ENCODE measurements around the gene SLC7A10.
"Not testable (repeated sequence)": the region's sequence is repeated elsewhere in the genome, so short reads cannot be mapped to it uniquely, and the experiment has no call there.

SLC7A10 gene

DNA sequence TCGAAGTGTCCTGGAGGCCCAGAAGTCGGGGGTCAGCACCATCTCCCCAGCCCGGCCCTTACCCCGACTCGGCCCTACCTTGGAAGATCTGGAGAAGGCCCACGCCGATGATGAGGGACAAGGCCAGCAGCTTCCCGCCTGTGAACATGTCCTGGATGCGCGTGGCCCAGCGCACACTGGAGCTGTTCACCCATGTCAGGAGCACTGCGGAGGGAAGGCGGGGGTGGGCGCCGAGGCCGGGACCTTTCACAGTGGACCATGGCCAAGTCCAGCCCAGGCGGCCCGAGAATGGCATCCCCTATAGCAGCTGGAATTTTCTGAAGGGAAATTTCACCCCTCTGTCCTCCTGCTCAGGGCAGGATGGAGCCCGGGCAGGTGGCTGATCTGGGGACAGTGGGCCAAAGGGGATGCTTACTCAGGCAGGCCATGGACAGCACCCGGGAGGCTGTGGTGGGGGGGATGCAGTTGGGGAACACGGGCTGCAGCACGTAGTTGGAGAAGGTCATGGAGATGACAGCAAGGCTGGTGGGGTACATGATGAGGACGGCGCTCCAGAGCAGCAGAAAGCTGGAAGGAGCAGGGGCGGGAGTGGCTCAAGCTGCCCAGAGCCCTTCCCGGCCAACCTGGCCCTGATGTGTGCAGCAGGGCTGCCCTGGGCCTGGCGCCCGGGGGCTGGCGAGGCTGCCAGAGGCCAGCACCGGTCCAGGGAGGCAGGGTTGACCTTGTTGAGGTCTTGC is 13.0 kb downstream of the SLC7A10 start:
- DNase-seq: no peak

DNA sequence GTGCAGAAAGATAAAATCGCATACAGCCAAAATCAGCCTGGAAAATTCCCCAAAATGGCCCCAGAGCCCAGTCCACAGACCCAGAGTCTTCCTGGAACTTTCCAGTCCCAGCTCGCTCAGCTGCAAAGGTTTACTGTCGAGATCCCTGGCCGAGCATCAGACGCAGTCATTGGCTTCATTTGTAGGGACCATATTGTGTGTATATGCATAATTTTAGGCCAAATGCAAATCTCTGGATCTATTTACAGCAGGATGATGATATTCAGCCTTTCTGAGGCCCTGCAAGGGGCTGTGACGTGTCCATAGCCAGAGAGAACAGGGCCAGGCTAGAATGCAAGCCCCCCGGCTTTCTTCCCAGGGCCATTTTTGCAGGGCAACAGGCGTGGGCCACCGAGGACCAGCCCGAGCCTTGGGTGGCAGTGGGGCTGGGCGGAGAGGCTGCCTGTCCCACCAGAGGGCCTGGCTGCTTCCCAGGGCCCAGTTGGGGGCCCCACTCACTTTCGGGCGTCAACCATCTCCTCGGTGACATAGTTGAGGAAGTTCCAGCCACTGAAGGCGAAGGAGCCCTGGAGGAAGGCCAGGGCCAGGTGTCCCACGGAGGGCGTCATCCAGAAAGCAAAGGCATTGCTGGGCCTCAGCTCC is 13.7 kb downstream of the SLC7A10 start:
- DNase-seq: no peak

DNA sequence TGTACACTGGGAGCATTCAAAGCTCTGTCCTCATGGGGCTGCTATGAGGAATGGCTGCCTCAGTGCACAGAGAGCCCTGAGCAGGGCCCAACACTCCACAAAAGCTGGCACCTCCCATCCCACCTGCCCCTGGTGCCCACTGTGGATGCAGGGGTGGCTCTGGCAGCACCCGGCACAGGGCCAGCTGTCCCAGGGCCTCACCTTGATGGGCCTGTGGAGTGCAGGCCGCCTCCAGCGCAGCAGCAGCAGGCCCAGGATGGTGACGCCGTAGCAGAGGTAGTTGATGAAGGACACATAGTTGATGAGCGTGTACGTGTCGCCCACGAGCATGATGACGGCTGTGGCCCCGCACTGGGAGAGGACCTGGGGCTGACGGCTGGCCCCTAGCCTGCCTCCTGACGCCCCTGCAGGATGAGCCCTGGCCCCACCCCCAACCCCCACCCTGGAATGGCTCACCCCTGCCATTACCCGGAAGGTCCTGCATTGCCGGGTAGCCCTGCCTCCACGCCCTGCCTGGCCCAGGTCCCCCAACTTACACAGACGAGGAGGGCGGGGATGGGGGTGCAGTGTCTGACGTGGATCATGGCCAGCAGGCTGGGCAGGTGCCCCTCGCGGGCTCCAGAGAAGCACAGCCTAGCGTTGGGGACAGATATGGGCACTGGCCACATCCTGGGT is 15.2 kb downstream of the SLC7A10 start:
- DNase-seq: no peak

DNA sequence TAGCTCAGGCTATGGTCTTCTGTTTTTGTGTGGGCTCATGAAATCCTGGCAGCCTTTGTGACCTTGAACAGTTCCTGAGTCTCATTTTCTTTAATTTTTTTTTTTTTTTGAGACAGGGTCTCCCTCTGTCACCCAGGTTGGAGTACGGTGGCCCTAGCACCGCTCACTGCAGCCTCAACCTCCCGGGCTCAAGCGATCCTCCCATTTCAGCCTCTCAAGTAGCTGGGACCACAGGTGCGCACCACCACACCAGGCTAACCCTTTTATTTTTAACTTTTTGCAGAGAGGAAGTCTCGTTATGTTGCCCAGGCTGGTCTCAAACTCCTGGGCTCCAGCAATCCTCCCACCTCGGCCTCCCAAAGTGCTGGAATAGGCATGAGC is 15.8 kb downstream of the SLC7A10 start:
- not testable (repeated sequence) for DNase-seq

DNA sequence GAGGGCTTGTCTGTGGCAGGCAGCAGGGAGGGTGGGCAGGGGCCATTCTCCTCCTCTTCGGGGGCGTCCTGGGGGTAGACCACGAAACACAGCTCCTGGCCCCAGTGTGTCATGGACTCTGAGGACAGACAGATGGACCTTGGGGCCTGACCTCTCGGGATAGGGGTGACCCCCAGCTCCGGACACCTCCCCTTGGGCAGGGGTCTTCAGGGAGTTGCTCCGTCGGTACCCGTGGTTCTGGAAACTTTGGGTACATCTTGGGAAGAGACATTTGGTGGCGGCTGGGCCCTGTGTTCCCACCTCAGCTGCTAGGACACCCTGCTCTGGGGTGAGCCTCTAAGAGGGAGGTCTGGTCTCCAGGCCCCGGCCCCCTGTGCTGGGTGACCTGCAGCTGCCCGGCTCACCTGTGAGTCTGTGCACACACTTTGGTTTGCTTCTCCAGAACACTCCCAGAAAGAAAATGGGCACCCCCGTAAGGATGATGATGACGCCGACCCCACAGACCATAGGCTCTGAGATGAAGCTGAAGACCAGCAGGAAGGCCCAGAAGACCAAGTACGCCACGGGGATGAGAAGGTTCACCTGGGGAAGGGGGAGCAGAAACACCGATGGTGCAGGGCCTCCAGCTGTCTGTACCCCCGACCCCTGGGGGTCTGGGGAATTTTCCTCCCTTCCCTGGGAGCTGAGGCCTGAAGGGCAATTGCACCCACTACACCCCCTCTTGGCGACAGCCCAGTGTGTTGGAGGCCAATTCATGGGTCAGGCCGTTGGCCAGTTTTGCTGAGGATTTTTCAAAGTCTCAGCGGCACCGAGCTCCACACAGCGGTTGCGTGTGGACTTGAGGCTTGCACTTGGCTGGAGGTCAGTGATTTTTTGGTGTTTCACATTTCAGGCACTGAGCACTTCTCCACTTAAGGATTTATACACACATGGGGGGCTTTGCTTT is 16.5 kb downstream of the SLC7A10 start:
- DNase-seq: no peak

DNA sequence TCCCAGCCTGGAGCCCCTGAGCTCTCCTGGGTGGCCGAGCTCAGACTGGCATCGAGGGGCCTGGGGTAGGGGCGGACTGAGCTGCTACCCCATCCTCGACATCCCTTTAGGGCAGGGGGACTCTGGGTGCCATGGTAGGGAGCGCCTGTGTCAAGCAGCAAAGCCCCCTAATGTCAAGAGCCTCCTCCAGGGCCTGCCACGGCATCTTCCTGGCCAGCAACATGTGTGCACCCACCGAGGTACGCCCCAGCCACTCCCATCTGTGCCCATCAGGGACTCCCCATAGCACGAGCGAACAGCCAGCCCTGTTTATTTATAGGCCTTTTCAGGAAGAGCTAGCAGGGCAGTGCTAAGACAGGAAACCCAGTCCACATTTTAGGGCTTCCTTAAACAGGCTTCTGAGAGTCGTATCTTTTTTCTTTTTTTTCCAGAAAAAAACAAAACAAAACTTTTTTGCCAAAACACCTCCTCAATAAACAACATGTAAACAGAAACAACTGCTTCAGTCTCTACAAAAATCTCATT is 17.2 kb downstream of the SLC7A10 start:
- DNase-seq: no peak

DNA sequence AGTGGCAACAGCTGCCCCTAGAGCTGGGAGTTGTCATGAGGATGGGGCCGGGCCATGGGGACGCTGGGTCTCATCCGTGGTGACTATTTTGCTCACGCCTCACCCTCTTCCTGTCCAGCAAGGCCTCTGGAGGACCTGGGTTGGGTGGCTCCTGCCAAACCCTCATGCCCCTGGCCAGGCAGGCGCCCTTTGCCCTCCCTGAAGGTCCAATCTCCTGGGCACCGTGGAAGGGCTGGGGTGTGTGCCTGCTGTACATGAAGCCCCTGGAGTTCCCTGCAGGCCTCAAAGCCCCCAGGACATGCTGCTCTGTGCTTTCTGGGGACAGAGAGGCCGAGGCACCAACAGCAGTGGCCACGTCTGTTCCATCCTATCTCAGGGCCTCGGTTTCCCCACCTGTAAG is 17.7 kb downstream of the SLC7A10 start:
- DNase-seq: no peak

DNA sequence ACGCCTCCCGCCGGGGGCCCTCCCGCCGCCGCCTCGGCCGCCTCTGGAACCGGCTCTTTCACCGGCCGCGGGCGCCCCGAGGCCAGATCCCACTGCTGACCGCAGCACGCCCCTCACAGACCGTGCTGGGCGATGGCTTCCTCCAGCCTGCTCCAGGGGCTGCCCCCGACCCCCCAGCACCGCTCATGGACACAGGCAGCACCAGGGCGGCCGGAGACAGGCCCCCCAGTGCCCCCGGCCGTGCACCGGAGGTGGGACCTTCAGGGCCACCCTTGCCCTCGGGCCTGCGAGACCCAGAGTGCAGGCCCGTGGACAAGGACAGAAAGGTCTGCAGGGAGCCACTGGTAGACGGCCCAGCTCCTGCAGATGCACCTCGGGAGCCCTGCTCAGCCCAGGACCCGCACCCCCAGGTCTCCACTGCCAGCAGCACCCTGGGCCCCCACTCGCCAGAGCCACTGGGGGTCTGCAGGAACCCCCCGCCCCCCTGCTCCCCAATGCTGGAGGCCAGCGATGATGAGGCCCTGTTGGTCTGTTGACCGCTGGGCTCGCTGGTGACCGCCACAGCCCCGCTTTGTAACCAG is 18.5 kb downstream of the SLC7A10 start:
- no peak for DNase-seq

DNA sequence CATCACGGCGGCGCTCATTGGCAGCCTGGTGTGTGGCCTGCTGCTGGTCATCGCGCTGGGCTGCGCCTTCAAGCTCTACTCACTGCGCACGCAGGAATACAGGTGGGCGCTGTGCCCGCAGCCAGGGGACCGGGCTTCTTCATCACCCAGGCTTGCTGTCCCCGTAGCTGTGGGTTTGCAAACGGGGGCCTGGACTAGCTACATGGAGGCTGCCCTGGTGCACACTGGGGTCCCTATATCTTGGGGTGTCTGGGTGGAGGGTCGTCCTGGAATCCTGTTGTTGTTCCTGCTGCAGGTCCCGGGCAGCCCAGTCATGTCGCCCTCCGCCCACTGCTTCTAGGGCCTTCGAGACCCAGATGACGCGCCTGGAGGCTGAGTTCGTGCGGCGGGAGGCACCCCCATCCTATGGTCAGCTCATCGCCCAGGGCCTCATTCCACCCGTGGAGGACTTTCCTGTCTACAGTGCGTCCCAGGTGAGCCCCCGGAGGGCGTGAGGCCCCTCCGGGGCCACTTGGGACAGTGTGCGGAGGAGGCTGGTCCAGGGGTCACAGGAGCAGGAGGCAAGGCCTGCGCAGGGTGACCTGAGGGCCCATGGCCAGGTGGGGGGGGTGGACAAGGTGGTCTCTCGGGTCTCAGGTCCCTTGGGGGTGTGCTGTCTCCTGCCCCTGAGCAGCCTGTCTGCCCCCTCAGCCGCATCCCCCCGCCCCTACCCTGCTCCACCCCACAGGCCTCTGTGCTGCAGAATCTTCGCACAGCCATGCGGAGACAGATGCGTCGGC is 19.2 kb downstream of the SLC7A10 start:
- no peak for DNase-seq

DNA sequence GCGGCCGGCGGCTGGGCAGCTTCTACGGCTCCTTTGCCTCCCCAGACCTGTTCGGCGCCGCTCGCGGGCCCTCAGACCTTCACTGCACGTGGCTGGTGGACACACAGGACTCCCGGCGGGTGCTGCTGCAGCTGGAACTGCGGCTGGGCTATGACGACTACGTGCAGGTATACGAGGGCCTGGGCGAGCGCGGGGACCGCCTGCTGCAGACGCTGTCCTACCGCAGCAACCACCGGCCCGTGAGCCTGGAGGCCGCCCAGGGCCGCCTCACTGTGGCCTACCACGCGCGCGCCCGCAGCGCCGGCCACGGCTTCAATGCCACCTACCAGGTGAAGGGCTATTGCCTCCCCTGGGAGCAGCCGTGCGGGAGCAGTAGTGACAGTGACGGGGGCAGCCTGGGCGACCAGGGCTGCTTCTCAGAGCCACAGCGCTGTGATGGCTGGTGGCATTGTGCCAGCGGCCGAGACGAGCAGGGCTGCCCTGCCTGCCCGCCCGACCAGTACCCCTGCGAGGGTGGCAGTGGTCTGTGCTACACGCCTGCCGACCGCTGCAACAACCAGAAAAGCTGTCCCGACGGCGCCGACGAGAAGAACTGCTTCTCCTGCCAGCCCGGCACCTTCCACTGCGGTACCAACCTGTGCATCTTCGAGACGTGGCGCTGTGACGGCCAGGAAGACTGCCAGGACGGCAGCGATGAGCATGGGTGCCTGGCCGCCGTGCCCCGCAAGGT is 20.0 kb downstream of the SLC7A10 start:
- no peak for DNase-seq

DNA sequence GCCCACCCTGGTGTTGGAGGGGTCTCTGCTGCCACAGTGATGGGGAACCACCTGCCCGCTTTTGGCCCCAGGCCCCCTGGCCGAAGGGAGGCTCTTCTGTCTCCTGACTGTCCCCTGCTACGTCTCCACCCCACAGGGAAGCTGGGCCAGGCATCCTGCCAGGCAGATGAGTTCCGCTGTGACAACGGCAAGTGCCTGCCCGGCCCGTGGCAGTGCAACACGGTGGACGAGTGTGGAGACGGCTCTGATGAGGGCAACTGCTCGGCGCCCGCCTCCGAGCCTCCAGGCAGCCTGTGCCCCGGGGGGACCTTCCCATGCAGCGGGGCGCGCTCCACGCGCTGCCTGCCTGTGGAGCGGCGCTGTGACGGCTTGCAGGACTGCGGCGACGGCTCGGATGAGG is 20.5 kb downstream of the SLC7A10 start:
- no peak for DNase-seq

DNA sequence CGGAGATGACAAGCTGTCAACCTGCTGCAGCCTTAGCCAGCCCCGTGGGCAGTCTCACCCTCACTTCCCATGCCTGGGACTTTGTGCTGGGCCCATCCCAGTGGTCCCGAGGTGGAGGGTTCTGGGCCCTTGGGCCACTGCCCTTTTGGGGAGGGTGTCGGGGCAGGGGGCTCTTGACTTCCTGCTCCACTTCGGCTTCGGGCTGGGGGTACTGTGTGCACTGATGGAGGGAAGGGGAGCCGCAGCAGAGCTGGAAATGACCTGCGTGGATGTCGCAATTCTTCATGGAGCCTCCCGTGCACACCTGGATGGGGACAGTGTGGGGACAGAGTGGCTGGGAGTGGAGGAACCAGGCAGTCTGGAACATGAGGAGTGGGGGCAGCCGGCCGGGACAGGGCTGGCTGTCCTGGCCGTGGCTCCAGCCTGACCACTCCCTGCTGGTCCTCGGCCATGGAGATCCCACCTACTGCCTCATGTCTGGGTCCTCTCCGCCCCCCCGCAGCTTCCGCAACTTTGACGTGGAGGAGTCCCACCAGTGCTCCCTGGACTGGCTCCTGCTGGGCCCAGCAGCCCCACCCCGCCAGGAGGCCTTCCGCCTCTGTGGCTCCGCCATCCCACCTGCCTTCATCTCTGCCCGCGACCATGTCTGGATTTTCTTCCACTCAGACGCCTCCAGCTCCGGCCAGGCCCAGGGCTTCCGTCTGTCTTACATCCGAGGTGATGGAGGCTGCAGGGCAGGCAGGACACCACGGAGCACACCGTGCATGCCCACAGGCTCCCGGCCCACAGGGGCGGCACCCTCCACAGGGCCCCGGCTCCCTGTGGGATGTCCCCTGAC is 21.3 kb downstream of the SLC7A10 start:
- no peak for DNase-seq

DNA sequence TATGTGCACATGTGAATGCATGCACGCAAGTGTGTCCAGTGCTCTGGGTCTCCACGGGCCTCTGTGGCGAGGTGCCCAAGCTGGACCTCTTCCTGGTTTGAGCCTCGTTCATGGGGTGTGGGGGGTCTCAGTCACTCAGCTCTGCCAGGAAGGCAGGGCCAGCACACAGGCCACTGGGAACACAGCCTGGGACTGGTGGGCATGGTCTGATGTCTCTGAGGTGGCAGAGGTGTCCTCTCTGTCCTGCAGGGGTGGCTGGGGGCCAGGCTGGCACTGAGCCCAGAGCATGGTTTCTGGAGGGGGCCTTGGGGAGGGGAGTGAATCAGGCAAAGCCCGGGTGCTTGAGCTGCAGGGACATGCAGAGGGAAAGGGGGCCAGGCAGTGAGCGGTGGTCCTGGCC is 22.1 kb downstream of the SLC7A10 start:
- DNase-seq: no peak

DNA sequence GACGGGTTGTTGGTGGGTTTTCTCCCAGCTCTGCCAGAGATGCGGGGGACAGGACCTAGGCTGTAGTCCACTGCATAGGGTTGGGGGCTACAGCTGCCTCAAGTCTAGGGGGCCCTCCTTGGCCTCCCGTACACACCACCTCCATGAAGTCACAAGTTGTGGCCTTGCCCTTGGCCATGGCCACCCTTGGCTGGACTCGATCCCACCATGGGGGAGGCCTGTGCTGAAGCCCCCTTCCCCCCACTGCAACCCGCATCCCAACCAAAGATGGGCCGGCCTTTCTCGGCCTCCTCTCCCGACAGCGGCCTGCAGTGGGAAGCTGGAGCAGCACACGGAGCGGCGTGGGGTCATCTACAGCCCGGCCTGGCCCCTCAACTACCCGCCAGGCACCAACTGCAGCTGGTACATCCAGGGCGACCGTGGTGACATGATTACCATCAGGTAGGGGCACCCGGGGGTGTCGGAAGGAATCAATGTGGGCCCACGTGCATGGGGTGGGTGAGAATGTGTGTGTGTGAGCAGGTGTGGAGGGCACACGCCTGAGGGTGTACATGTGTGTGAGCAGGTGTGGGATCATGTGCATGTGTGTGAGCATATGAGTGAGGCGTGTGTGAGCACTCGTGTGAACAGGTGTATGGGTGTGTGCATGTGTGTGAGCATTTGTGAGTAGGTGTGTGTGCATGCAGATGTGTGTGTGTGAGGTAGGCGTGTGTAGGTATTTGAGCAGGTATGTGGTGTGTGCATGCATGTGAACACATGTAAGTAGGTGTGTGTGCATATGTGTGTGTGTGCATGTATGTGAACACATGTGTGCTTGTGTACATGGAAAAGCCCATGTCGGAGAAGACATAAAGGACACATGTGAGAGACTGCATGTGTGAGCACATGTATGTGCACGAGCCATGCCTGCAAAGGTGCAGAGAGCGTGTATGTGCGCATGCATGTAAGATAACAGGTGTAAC is 22.8 kb downstream of the SLC7A10 start:
- no peak for DNase-seq

DNA sequence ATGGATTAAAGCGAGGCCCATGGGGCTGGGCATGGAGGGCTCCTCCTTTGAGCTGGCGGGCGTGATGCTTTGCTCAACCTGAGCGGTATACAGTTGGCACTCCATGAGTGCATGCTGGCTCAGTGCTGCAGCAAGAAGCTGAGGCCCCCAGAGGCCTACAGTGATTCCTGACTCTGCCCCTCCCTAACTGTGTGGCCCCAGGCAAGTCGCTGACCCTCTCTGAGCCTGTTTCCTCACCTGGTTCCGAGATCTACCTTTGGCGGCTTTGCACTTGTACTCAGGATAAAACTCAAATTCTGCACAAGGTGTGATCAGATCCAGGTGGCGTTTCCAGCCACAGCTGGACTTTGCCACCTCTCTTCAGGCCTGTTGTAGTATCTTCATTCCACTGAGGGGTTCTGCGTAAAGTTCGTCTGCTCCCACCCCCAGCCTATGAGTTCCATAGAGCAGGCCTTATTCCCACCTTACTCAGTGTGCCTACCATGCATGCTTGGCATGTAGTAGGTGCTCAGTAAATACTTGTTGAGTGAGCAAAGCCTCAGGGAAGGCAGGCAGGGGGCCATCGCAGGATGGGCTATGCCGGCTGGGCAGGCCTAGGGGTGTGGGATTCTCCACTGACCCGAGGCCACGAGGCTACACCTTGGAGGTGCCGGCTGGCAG is 23.6 kb downstream of the SLC7A10 start:
- DNase-seq: no peak

DNA sequence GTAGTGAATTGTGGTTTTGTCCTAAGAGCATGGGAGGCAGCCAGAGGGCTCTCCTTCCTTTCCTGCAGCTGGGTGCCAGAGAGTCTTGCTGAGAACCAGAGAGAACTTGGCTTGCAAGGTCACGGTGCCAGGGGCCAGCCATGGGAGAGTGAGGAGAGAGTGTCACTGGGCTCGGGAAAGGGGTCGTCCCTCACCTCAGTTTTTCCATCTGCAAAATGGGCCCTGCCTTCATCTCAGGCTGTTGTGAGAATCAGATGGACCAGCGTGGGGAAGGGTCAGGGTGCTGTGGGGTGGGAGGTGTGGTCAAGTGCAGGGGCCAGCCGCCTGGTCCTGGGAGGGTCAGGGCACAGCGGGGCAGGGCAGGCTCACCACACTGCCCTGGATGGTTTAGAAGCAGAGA is 24.2 kb downstream of the SLC7A10 start:
- DNase-seq: no peak

DNA sequence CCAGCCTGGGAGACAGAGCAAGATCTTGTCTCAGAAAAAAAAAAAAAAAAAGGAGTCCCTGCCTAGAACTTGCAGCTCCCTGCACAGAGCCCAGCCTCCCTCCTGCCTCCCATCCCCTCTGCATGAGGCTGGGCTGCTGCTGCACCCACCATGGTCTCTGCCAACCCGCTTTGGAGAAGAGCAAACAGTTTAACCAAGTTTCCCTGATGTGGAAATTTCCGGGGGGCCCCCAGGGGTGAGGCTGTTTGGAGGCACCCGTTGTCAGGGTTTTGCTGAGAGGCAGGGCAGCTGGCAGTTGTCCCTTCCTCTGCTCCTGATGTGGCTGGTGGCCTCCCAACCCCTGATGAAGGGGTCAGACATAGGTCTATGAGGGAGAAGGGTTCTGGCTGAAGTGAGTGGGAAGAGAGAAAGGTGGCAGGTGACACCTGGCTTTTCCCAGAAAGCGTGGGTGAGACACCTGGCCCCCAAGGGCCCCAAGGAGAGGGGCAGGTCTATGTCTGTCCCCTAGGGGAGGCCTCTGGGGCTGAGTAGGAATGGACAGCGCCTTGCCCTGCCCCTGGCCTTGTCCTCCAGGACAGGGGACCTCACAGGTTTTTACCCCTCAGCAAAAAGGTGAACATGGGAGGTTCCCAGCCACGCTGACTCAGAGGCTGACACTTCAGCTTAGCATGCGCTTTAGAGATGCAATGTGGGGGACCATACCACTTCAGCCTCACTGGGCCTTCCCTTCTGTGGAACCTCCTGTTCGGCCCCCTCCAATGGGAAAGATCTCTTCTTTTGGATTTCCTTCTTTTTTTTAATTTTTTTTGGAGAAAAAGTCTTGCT is 26.0 kb downstream of the SLC7A10 start:
- no peak for DNase-seq
